ENCODE measurements around the gene IQCE.

DNA sequence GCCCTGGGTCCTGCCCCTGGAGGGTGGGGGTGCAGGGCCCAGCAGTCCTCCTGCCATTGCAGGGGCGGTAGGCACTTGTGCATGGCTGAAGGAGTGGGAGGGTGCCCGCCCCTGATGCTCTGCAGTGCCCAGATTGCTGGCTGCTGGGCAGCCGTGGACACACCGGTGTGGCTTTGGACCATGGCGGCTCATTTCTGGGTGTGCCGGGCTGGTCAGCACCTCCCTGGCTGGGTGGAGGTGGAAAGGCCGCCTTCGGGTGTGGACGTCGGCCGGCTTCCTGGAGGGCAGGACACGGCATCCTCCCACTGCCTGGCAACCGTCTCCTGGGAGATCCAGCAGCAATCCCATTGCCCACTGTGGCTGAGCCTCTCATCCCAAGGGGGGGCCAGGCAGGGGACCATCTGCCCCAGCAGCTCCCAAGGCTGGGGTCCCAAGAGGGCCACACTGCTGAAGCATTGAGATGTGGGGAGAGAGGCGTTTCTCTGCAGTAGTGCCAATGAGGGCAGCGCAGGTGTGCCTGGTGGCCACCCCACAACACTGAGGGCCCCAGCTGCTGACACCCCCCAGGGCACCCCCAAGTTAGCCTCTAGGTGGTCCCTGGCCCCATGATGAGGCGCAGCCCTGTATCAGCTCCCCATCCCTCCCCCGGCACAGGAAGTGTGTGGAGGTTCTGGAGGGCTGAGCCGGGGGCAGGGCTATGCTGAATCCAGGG is 85.9 kb downstream of the IQCE start:
- TF ChIP-seq, protein P1, sequence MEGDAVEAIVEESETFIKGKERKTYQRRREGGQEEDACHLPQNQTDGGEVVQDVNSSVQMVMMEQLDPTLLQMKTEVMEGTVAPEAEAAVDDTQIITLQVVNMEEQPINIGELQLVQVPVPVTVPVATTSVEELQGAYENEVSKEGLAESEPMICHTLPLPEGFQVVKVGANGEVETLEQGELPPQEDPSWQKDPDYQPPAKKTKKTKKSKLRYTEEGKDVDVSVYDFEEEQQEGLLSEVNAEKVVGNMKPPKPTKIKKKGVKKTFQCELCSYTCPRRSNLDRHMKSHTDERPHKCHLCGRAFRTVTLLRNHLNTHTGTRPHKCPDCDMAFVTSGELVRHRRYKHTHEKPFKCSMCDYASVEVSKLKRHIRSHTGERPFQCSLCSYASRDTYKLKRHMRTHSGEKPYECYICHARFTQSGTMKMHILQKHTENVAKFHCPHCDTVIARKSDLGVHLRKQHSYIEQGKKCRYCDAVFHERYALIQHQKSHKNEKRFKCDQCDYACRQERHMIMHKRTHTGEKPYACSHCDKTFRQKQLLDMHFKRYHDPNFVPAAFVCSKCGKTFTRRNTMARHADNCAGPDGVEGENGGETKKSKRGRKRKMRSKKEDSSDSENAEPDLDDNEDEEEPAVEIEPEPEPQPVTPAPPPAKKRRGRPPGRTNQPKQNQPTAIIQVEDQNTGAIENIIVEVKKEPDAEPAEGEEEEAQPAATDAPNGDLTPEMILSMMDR (IDR thresholded peaks at IDR 0.05), result no peak
- no peak for TF ChIP-seq POLR2A (IDR thresholded peaks at IDR 0.05)
